ENCODE data around the gene EVC2. TPM values are rescaled to one million over a fixed set of nuclear protein-coding genes. Genes with fewer than 3 reads are reported as not detected.

The EVC2 gene
- total RNA-seq, 4 donors from 2014 or later: 0.20 to 10.5 (median 3.9) TPM

GRCh38 chr4:5635826-5636195 is 72.5 kb downstream of the EVC2 start:
- 71 to 74% methylated on average over 7 of the region's 7 CpGs for WGBS, 2 donors (ENCODE audit: low coverage in 1 of 2)
- Histone ChIP-seq H3K27ac (no peak overlapping the region), H3K4me1 (no peaks in the 10 kb centered on the region), H3K4me3 (no peak overlapping the region), H3K9me3 (no peaks in the 10 kb centered on the region), H3K27me3 (no peaks in the 10 kb centered on the region), H3K36me3 (no peaks in the 10 kb centered on the region)
- in situ Hi-C loops (cut with MboI; ENCODE audit: low pct_ligation_motif_present in 1 of 4, low pct_unique_long_range_greater_than_20kb in 1 of 4, low sequenced_read_pairs in 3 of 4): no loop called here
- no peak for DNase-seq
- no peak for TF ChIP-seq EP300 (IDR thresholded peaks at IDR 0.05; ENCODE audit: low read depth)
- no peak for TF ChIP-seq CTCF (IDR thresholded peaks at IDR 0.05)
- no peak for TF ChIP-seq POLR2AphosphoS5 (IDR thresholded peaks at IDR 0.05)
- TF ChIP-seq POLR2A (IDR thresholded peaks at IDR 0.05): no peak
- intact Hi-C loops (cut with DNase I; ENCODE audit: low total_unique reads): no loop called here

GRCh38 chr4:5632571-5632970 is 75.8 kb downstream of the EVC2 start:
- H3K36me3 ChIP-seq: no peaks in the 10 kb centered on the region
- in situ Hi-C loops (cut with MboI; ENCODE audit: low pct_ligation_motif_present in 1 of 4, low pct_unique_long_range_greater_than_20kb in 1 of 4, low sequenced_read_pairs in 3 of 4): no loop called here
- no peaks in the 10 kb centered on the region for H3K27me3 ChIP-seq
- no peak for DNase-seq
- H3K27ac ChIP-seq: no peak overlapping the region
- no peak for TF ChIP-seq POLR2AphosphoS5 (IDR thresholded peaks at IDR 0.05)
- TF ChIP-seq EP300 (IDR thresholded peaks at IDR 0.05; ENCODE audit: low read depth): no peak
- TF ChIP-seq POLR2A (IDR thresholded peaks at IDR 0.05): no peak
- no peak for TF ChIP-seq CTCF (IDR thresholded peaks at IDR 0.05)
- no peaks in the 10 kb centered on the region for H3K4me1 ChIP-seq
- 57 to 79% methylated on average over 2 of the region's 2 CpGs for WGBS, 2 donors (ENCODE audit: low coverage in 1 of 2)
- H3K9me3 ChIP-seq: no peaks in the 10 kb centered on the region
- intact Hi-C loops (cut with DNase I; ENCODE audit: low total_unique reads): no loop called here
- H3K4me3 ChIP-seq: no peak overlapping the region

- Histone ChIP-seq H3K4me1 (no peaks in the 10 kb centered on the region), H3K4me3 (no peak overlapping the region), H3K27ac (no peak overlapping the region), H3K9me3 (no peaks in the 10 kb centered on the region), H3K36me3 (no peaks in the 10 kb centered on the region), H3K27me3 (no peaks in the 10 kb centered on the region)
- 90 to 96% methylated on average over 2 to 3 of the region's 3 CpGs for WGBS, 2 donors (ENCODE audit: low coverage in 1 of 2)
- in situ Hi-C loops (cut with MboI; ENCODE audit: low pct_ligation_motif_present in 1 of 4, low pct_unique_long_range_greater_than_20kb in 1 of 4, low sequenced_read_pairs in 3 of 4): no loop called here
- no peak for DNase-seq
- intact Hi-C loops (cut with DNase I; ENCODE audit: low total_unique reads): no loop called here
- no peak for TF ChIP-seq EP300 (IDR thresholded peaks at IDR 0.05; ENCODE audit: low read depth)
- TF ChIP-seq CTCF (IDR thresholded peaks at IDR 0.05): no peak
- TF ChIP-seq POLR2A (IDR thresholded peaks at IDR 0.05): no peak
- TF ChIP-seq POLR2AphosphoS5 (IDR thresholded peaks at IDR 0.05): no peak
Observed at GRCh38 chr4:5632066-5632440, 76.3 kb downstream of the EVC2 start.

GRCh38 chr4:5631352-5632065 is 76.8 kb downstream of the EVC2 start:
- Histone ChIP-seq H3K9me3 (no peaks in the 10 kb centered on the region), H3K27me3 (no peaks in the 10 kb centered on the region), H3K27ac (no peak overlapping the region), H3K36me3 (no peaks in the 10 kb centered on the region), H3K4me1 (no peaks in the 10 kb centered on the region), H3K4me3 (no peak overlapping the region)
- WGBS, 2 donors (ENCODE audit: low coverage in 1 of 2): 76 to 100% methylated on average over 1 to 9 of the region's 9 CpGs
- DNase-seq: no peak
- in situ Hi-C loops (cut with MboI; ENCODE audit: low pct_ligation_motif_present in 1 of 4, low pct_unique_long_range_greater_than_20kb in 1 of 4, low sequenced_read_pairs in 3 of 4): no loop called here
- TF ChIP-seq EP300 (IDR thresholded peaks at IDR 0.05; ENCODE audit: low read depth) (no peak), CTCF (IDR thresholded peaks at IDR 0.05) (no peak), POLR2A (IDR thresholded peaks at IDR 0.05) (no peak), POLR2AphosphoS5 (IDR thresholded peaks at IDR 0.05) (no peak)
- intact Hi-C loops (cut with DNase I; ENCODE audit: low total_unique reads): no loop called here
